PFSK-1 (cell line): ENCODE measurements around the gene SLC16A2.

Experiments used
- FOXP2 ChIP-seq: optimal IDR thresholded peaks from 2 replicates; pipeline ENCODE3; 2011; ENCODE audit warnings: borderline replicate concordance, control low read depth, inconsistent platforms; ENCODE audit not compliant: insufficient read depth; ENCODE audit errors: extremely low read length, extremely low read depth
- POLR2AphosphoS5 ChIP-seq: IDR thresholded peaks from 2 replicates; pipeline ENCODE4 v1.6.1; 2012; ENCODE audit warnings: low read depth, mild to moderate bottlenecking, control low read depth, low read length, moderate library complexity
- SIN3A ChIP-seq: IDR thresholded peaks from 2 replicates; pipeline ENCODE4 v1.6.1; 2012; ENCODE audit warnings: mild to moderate bottlenecking, low read length, moderate library complexity, borderline replicate concordance; ENCODE audit not compliant: insufficient read depth
- TAF1 ChIP-seq: IDR thresholded peaks from 2 replicates; pipeline ENCODE4 v1.6.1; 2012; ENCODE audit warnings: low read length, control low read depth, borderline replicate concordance; ENCODE audit not compliant: insufficient read depth
- TF ChIP-seq, protein P1 (sequence below), 2 experiments: IDR thresholded peaks; 2 replicates each; pipeline versions ENCODE4 v1.6.1 to v1.8.0; 2011 to 2012; ENCODE audit warnings: low read depth in 2 of 2, low read length in 2 of 2, control low read depth in 1 of 2, inconsistent platforms in 1 of 2, mild to moderate bottlenecking in 1 of 2, moderate library complexity in 1 of 2; ENCODE audit not compliant: insufficient read depth in 1 of 2

The SLC16A2 gene

DNA sequence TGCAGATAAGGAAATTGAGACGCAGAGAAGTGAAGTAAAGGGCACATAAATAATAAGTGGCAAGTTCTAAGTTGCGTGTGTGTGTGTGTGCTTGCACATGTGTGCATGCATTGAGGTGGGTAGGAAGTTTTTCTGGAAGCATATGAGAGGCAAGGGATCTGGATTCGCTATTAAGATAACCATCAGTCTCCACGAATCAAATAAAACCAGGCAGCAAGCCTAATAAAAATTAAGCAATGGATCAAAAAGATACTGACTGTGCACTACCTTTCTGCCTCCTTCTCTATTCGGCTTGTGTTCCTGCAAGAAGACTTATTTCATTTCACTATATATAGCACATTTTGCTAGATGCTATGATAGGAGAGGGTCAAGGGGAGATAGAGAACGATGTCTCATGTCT, 23.8 kb downstream of the SLC16A2 start:
- TF ChIP-seq SIN3A (no peak), POLR2AphosphoS5 (no peak), FOXP2 (no peak), TAF1 (no peak)
- TF ChIP-seq, protein P1, sequence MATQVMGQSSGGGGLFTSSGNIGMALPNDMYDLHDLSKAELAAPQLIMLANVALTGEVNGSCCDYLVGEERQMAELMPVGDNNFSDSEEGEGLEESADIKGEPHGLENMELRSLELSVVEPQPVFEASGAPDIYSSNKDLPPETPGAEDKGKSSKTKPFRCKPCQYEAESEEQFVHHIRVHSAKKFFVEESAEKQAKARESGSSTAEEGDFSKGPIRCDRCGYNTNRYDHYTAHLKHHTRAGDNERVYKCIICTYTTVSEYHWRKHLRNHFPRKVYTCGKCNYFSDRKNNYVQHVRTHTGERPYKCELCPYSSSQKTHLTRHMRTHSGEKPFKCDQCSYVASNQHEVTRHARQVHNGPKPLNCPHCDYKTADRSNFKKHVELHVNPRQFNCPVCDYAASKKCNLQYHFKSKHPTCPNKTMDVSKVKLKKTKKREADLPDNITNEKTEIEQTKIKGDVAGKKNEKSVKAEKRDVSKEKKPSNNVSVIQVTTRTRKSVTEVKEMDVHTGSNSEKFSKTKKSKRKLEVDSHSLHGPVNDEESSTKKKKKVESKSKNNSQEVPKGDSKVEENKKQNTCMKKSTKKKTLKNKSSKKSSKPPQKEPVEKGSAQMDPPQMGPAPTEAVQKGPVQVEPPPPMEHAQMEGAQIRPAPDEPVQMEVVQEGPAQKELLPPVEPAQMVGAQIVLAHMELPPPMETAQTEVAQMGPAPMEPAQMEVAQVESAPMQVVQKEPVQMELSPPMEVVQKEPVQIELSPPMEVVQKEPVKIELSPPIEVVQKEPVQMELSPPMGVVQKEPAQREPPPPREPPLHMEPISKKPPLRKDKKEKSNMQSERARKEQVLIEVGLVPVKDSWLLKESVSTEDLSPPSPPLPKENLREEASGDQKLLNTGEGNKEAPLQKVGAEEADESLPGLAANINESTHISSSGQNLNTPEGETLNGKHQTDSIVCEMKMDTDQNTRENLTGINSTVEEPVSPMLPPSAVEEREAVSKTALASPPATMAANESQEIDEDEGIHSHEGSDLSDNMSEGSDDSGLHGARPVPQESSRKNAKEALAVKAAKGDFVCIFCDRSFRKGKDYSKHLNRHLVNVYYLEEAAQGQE (IDR thresholded peaks at IDR 0.05; ENCODE audit: insufficient read depth in 1 of 2, low read depth in 2 of 2, low read length in 2 of 2) = no peak

DNA sequence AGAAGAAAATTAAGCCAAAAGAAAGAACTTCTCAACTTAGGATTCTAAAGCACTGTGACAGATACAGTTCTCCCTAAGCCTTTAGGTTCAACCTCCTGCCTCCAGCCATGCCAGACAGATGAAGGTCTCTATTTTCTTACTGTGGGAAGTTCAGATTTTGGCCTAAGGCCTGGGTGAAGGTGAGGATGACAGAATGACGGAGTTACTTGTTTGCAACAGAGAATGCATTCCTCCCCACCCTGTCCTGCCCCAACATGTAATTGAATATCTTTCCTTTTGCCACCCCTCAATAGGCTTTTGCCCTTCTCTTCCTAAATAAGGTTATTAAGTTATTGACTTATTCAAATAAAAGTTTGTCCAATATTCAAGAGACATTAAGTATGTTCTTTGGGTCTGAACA, 25.6 kb downstream of the SLC16A2 start:
- TF ChIP-seq TAF1 = no peak
- no peak for TF ChIP-seq POLR2AphosphoS5
- no peak for TF ChIP-seq FOXP2
- TF ChIP-seq SIN3A = no peak
- TF ChIP-seq, protein P1 (IDR thresholded peaks at IDR 0.05; ENCODE audit: insufficient read depth in 1 of 2, low read depth in 2 of 2, low read length in 2 of 2) = no peak

DNA sequence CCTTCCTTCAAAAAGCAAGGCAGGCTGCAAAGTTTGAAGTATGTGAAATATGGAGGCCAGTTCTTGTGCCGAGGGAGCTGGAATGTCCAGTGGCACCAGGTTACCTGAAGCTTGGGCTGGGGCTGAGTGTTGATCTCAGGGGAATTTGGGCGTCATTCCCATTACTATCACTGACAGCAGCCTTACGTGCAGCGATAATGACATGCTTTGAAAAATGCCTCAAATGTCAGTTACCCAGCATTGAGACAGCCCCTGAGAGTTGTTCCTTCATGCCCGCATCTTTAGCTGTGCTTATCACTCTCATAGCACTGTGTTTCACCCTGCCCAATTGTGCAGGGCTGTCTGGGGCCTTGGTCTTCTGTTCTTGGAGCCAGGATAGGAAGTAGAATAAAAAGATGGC, 27.4 kb downstream of the SLC16A2 start:
- TF ChIP-seq, protein P1 (IDR thresholded peaks at IDR 0.05; ENCODE audit: insufficient read depth in 1 of 2, low read depth in 2 of 2, low read length in 2 of 2) = no peak
- no peak for TF ChIP-seq FOXP2
- no peak for TF ChIP-seq SIN3A
- TF ChIP-seq POLR2AphosphoS5 = no peak
- no peak for TF ChIP-seq TAF1

DNA sequence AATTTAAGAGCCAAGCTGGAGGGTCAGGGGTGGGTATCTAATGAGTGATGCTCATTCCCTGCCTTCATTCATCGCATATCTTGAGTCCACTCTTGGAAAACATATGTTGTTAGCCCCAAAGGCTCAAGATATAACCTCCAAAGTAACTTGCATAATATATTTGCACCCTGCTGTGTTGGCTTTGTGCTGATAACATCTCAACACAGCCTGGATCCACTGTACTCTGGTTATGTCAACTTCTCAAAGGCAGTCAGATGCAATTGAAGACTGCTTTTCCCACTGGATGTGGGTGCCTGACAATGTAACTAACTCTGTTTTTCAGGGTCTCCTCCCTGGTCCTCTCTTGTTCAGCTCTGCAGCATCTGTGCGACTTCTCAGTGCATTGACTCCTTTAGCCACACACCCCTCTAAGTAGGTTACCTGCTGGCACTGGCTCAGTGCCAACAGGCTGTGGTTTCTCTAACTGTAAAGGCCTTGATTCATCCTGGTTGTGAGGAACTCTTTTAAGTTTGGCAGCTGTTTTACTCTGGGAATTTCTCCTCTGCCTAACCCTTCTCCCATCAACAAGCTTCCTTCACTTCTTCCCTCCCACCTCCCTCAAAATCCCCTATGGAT, 28.1 kb downstream of the SLC16A2 start:
- no peak for TF ChIP-seq TAF1
- TF ChIP-seq, protein P1 (IDR thresholded peaks at IDR 0.05; ENCODE audit: insufficient read depth in 1 of 2, low read depth in 2 of 2, low read length in 2 of 2) = no peak

DNA sequence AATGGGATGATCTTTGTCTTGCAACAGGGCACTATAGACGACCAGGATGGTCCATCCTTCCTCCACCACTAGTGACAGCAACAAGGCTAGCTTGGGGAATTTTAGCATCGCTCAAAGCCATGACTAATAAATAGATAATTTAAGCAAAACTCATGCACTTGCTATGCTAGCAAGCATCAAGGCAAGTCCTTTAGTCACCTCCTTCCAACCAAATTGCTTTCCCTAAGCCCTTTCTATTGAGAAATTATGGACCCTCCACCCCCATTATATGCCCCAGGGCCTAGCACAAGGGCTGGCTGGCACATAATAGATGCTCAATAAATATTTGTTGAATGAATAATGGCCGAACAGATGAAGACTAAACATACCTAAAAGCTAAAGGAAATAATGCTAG, 28.6 kb downstream of the SLC16A2 start:
- TF ChIP-seq TAF1 = no peak
- TF ChIP-seq FOXP2 = no peak
- no peak for TF ChIP-seq SIN3A
- no peak for TF ChIP-seq POLR2AphosphoS5
- TF ChIP-seq, protein P1 (IDR thresholded peaks at IDR 0.05; ENCODE audit: insufficient read depth in 1 of 2, low read depth in 2 of 2, low read length in 2 of 2) = no peak
